HG03135 (cell line): Measurements from ENCODE around the gene STX18.

Experiments
- ATAC-seq: cut with Tn5 transposase; IDR thresholded peaks from one replicate; pipeline ENCODE4 v1.9.1; 2021; ENCODE audit warnings: mild to moderate bottlenecking, moderate library complexity; ENCODE audit not compliant: unreplicated experiment

Gene STX18

DNA sequence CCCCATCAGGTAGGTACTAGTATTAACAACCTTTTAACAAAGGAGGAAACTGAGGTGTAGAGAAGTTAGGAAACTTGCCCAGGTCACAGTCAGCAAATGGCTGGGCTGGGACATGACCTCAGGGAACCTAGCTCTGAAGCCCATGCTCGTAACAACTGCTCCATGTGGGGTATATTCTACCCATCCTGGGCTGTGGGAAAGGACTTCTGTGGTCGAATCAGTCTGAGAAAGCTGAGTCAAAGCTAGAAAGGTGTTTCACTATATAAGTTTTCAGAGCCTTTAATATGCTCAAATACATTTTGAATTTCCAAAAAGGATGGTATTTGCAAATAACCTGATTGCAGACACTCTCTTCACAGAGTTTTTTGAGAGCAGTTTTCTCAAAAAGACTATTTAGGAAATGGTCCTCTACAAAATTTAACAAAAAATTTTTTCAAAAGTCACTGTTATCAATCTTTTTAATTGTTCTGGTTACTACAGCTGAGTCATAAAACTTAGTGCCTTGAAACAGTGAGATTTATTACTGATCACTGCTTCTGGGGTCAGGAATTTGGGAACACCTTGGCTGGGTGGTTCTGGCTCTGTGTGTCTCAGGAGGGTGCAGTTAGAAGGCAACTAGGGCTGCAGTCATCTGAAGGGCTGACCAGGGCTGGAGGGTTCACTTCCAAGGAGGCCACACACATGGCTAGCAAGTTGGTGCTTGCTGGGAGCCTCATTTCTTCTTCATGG is 101.4 kb downstream of the STX18 start:
- ATAC-seq: no peak

DNA sequence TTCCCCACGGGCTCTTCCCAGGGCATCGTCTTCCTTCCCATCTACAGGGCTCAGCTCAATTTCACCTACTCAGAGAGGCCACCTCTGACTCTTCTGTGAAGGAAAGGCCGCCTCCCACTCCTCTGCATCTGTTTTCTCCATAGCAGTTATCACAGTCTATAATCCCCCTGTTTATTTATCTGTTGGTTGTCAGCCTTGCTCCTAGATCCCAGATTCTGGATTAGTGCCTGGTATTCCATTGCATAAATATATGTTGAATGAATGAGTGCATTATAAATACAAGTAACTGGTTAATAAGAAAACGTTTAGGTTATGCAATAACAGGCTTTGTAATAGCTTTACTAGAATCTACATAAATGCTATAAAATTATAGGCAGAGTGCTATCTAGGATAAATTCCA is 102.1 kb downstream of the STX18 start:
- ATAC-seq: no peak

- ATAC-seq: no peak
Measured at GRCh38 chr4:4438891-4439290, 103.0 kb downstream of the STX18 start.

- no peak for ATAC-seq
Measured at GRCh38 chr4:4437798-4438470, 103.9 kb downstream of the STX18 start.

DNA sequence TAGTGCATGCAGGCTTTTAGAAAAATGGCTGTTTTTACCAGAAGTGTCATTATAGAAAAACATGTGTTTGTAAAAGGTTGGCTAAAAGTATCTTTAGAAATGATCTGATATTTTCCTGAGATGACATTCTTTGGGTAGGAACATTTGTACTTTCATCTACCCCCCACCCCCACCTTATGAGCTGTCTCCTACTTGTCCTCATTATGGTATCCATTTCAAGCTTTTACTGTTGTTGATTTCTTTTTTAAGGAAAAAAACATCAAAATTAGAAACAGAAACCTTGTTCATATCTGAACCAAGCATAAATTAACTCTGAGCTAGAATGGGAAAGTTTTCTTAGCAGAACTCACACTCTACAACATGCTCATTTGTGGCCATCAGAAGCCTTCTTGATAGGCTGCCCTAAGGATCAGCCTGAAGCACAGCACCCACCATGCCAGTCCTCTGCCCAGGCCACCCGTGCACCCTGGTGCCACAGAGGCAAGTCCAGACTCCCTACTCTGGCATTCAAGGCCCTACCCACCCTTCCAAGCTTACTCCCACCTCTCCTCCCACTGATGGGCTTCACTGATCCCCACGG is 105.5 kb downstream of the STX18 start:
- no peak for ATAC-seq

- ATAC-seq: no peak
Measured at GRCh38 chr4:4433941-4434340, 107.9 kb downstream of the STX18 start.

DNA sequence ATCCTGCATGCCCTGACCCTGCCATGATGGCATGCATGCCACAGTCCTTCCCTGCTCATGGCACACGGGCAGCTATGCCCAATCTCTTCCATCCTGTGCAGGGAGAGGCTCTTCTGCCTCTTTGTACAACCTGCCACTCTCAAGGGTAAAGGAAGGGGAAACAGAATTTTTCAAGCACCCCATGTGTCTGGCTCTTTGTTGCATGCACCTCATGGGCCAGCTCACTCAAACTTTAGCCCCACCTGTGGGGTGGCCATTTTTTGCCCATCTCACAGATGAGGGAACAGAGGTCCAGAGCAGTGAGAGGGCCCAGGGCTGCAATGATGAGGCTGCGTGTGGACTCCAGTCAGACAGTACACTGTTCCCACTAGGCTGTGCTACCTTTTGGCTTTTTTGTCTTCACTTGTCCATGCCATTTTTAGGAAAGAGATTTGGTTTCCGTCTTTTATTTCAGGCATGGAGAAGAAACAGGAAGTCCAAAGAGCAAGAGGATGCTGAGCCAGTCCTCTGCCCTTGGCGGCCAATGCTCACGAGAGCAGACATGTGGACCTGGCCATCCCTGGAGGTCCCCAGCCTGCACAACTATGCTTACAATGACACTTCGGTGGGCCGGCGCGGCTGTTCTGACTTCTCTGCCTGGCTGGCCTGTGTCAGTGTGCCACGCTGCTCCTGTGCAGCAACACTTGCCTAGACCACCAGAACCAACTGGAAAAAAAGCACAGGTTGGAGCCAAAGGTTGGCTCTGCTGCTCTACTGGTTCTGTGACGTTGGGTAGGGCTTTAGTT is 109.3 kb downstream of the STX18 start:
- ATAC-seq: no peak

DNA sequence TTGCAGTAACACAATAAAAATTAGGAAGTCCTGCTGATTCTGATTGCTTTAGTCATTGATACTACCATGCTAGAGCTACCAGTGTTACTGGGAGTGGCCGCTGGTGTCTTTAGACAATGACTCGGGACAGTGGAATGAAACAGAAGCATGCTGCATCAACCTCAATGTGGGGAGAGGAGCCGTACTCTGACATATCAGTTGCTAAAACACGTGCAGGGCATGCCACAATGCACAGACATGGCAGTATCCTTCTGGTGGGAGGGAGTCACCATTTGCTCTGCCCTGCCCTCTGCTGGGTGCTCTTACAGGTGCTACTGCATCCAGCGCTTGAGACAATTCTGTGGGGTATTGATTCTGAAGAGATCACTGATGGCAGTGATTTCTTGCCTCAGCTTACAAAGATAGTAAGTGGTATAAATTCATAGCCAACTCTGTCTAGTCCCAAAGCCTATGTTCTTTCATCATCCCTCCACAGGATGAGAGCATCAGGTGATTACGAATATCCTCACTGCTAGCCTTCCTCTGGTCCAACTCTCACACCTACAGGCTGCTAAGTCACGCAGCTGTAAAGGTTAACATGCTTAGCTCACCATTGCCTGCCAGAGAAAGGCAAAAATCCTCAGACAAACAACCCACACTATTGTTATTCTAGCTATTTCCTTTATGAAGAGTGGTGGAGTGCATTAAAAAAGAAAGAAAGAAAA is 111.2 kb downstream of the STX18 start:
- ATAC-seq: peak; percentile 74

DNA sequence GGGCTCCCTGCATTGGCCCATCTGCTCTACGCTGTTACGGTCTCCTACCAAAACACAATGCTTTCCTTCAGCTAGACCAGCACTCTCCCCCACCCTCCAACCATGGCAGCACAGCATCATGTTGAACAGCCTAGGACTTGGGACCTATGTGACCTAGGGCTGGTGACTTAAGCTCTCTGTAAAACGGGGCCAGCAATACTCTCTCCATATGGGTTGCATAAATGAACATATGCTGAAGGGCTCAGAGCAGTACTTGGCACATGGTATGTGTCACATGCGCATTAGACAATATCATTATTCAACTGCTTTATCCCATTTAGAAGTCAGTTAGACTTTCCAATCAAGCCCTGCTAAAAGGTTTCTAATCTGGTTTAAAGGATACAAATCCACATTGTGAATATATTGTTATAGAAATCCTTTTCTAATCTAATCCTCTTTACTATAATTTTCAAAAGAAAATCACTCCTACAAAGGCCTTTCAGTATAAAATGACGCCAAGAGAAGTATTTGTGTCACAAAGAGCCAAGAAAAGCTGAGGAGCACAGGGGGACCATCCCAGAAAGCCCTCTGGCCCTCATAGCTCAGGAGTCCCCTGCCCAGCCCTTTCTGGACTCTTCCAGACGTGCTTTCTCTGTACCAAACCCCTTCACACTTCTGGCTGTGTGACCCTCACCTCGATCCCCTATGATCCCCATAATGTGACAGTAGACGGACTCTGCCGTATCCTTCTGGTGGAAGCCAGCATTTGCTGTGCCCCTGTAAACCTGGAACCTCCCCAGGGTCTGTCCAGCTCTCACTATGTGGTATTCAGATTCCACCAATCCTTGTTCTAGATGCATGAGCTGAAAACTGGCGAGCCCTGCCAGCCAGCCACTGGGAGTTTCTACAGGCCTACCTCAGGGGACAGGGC is 112.6 kb downstream of the STX18 start:
- no peak for ATAC-seq

- no peak for ATAC-seq
Measured at GRCh38 chr4:4427886-4428285, 114.0 kb downstream of the STX18 start.

GRCh38 chr4:4427121-4427870 is 114.6 kb downstream of the STX18 start:
- no peak for ATAC-seq

- no peak for ATAC-seq
Measured at GRCh38 chr4:4426511-4427120, 115.2 kb downstream of the STX18 start.

- ATAC-seq: no peak
Measured at GRCh38 chr4:4425696-4426095, 116.2 kb downstream of the STX18 start.

- no peak for ATAC-seq
Measured at GRCh38 chr4:4425119-4425690, 116.6 kb downstream of the STX18 start.

- no peak for ATAC-seq
Measured at GRCh38 chr4:4424499-4425115, 117.2 kb downstream of the STX18 start.

DNA sequence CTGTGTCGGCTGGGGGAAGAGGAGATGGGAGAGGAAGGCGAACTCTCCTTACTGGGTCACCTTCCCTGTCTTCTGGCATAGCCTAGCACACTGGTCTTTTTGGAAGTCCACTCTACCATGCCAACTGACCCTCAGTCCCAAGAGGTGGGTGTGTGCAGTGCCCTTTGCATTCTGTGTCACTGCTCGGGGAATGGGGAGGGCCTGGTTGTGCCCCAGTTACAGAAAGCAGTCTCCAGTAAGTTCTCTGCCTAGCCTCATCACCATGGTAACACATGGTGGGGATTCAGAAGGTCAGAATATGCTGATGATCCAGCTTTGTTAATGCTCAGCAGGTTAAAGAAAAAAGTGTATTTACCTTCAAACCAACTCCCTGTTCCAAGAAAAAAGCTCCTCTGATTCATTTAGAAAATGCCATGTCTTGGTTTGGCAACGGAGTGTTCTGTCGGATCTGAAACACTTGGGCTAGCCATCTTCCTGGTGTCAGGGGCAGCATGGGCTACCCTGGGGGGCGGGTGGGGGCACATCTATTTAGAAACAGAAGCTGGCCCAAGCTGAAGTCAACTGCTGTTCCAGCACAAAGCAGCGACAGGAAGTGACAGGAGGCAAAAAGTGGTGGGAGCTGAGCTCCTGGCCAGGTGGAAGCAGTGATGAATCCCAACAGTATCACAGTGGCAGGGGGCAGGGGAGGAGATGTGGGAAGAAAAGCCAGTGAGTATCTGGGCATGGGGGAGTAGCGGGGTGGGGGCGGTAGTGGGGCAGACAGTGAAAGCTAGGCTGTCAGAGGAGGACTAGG is 117.9 kb downstream of the STX18 start:
- no peak for ATAC-seq

DNA sequence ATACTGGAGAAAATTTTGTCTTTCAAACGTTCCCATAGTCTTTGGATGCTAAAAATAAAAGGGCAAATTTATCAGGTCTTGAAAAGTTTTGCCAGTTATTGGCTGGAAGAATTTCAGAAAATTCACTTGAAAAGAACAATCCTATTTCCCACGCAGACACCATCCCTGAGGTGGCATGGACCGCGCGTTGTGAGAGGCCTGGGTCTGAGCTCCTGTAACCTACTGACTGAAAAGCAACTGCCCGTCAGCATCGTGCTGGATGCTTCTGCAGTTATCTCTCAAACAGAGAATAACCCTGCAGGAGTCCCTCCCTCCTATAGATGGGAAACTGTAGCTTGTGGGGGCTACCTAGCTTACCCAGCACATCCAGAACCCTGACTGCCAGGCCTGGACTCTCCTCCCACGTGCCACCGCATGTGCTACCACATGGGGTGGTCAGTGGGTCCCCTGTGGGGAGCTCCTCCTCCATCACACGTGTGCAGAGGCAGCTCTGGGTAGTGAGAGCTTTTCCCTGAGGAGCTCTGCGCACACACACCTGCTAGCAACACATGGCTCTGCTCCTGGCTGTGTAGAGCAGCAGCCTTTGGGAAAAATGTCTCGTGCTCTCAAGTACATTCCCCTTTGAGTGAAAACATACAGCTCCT is 118.9 kb downstream of the STX18 start:
- no peak for ATAC-seq
